ENCODE measurements around the gene PSAT1.
"Not testable (repeated sequence)": the region's sequence is repeated elsewhere in the genome, so short reads cannot be mapped to it uniquely, and the experiment has no call there.

The PSAT1 gene

GRCh38 chr9:78296893-78297671 is at the start of gene PSAT1:
Gene PSAT1, plus strand, starts transcription at chr9:78297125. Its CDS starts 86 bp downstream, at chr9:78297211.
- DNase-seq (ENCODE audit: low read depth, low spot score): peak; percentile 91

- DNase-seq (ENCODE audit: low read depth, low spot score): no peak
These were observed 48.3 kb upstream of the PSAT1 start for GRCh38 chr9:78248635-78249034.

GRCh38 chr9:78249542-78249941 is 47.4 kb upstream of the PSAT1 start:
- DNase-seq (ENCODE audit: low read depth, low spot score): no peak

GRCh38 chr9:78252616-78253015 is 44.3 kb upstream of the PSAT1 start:
- no peak for DNase-seq (ENCODE audit: low read depth, low spot score)

GRCh38 chr9:78253285-78253684 is 43.6 kb upstream of the PSAT1 start:
- DNase-seq (ENCODE audit: low read depth, low spot score): no peak

- no peak for DNase-seq (ENCODE audit: low read depth, low spot score)
These were observed 35.4 kb upstream of the PSAT1 start for GRCh38 chr9:78261403-78262001.

- no peak for DNase-seq (ENCODE audit: low read depth, low spot score)
These were observed 34.3 kb upstream of the PSAT1 start for GRCh38 chr9:78262655-78263054.

- no peak for DNase-seq (ENCODE audit: low read depth, low spot score)
These were observed 29.0 kb upstream of the PSAT1 start for GRCh38 chr9:78267889-78268288.

GRCh38 chr9:78269784-78270183 is 27.1 kb upstream of the PSAT1 start:
- DNase-seq (ENCODE audit: low read depth, low spot score): no peak

GRCh38 chr9:78272307-78272706 is 24.6 kb upstream of the PSAT1 start:
- no peak for DNase-seq (ENCODE audit: low read depth, low spot score)

GRCh38 chr9:78273761-78274160 is 23.2 kb upstream of the PSAT1 start:
- no peak for DNase-seq (ENCODE audit: low read depth, low spot score)

GRCh38 chr9:78278177-78278777 is 18.6 kb upstream of the PSAT1 start:
- DNase-seq (ENCODE audit: low read depth, low spot score): no peak

GRCh38 chr9:78278801-78279200 is 18.1 kb upstream of the PSAT1 start:
- no peak for DNase-seq (ENCODE audit: low read depth, low spot score)

GRCh38 chr9:78280982-78281668 is 15.8 kb upstream of the PSAT1 start:
- DNase-seq (ENCODE audit: low read depth, low spot score): peak; percentile 85

GRCh38 chr9:78284181-78284580 is 12.7 kb upstream of the PSAT1 start:
- not testable (repeated sequence) for DNase-seq (ENCODE audit: low read depth, low spot score)

GRCh38 chr9:78286125-78286524 is 10.8 kb upstream of the PSAT1 start:
- DNase-seq (ENCODE audit: low read depth, low spot score): no peak

- DNase-seq (ENCODE audit: low read depth, low spot score): no peak
These were observed 10.0 kb upstream of the PSAT1 start for GRCh38 chr9:78286946-78287388.

GRCh38 chr9:78288214-78288892 is 8.6 kb upstream of the PSAT1 start:
- DNase-seq (ENCODE audit: low read depth, low spot score): no peak

- no peak for DNase-seq (ENCODE audit: low read depth, low spot score)
These were observed 7.5 kb upstream of the PSAT1 start for GRCh38 chr9:78289474-78289873.

- no peak for DNase-seq (ENCODE audit: low read depth, low spot score)
These were observed 5.5 kb upstream of the PSAT1 start for GRCh38 chr9:78291240-78291925.

- DNase-seq (ENCODE audit: low read depth, low spot score): no peak
These were observed 4.9 kb upstream of the PSAT1 start for GRCh38 chr9:78292026-78292425.
